Brain microvascular endothelial cell (primary cell): Measurements from ENCODE around the gene RAPH1.
A peak's percentile ranks its signal among the peaks of the same experiment; 100 is the strongest.
"Not testable (repeated sequence)": the region's sequence is repeated elsewhere in the genome, so short reads cannot be mapped to it uniquely, and the experiment has no call there.

Experiments used
- DNase-seq: peaks from one replicate; pipeline ENCODE4 v3.0.0-alpha.2; 2020
- H3K27ac ChIP-seq: fragments of 250-450 bp; sonication (Bioruptor Pico); 2 replicates; pipeline ENCODE4 v1.5.1; 2020; ENCODE audit warnings: mild to moderate bottlenecking, moderate library complexity
- H3K27me3 ChIP-seq: fragments of 250-450 bp; sonication (Bioruptor Pico); replicated peaks from 2 replicates; pipeline ENCODE4 v1.5.1; 2020; ENCODE audit warnings: mild to moderate bottlenecking
- H3K36me3 ChIP-seq: fragments of 250-450 bp; sonication (Bioruptor Pico); replicated peaks from 2 replicates; pipeline ENCODE4 v1.5.1; 2020; ENCODE audit warnings: mild to moderate bottlenecking
- H3K4me3 ChIP-seq: 2 replicates; pipeline ENCODE4 v1.5.1; 2011; ENCODE audit warnings: low read depth, mild to moderate bottlenecking, control low read depth, low read length, moderate library complexity
- in situ Hi-C: cut with HindIII; loops from 2 replicates; pipeline ENCODE4 v1.10.0; 2017; ENCODE audit warnings: low sequenced_read_pairs, low pct_ligation_motif_present
- TF ChIP-seq, protein P1 (sequence below): IDR thresholded peaks from 2 replicates; pipeline ENCODE4 v1.5.1; 2011; ENCODE audit warnings: low read depth, mild to moderate bottlenecking, moderate library complexity, low read length, control low read depth, inconsistent platforms; ENCODE audit errors: missing control alignments

RAPH1 gene

GRCh38 chr2:203399031-203399430, 136.1 kb downstream of the RAPH1 start:
- Histone ChIP-seq H3K27ac (no peak overlapping the region), H3K27me3 (no peaks in the 10 kb centered on the region), H3K36me3 (peaks cover 11% of the 10 kb centered on the region), H3K4me3 (no peak overlapping the region)
- DNase-seq, result no peak
- in situ Hi-C loops, result no loop called here
- TF ChIP-seq, protein P1, sequence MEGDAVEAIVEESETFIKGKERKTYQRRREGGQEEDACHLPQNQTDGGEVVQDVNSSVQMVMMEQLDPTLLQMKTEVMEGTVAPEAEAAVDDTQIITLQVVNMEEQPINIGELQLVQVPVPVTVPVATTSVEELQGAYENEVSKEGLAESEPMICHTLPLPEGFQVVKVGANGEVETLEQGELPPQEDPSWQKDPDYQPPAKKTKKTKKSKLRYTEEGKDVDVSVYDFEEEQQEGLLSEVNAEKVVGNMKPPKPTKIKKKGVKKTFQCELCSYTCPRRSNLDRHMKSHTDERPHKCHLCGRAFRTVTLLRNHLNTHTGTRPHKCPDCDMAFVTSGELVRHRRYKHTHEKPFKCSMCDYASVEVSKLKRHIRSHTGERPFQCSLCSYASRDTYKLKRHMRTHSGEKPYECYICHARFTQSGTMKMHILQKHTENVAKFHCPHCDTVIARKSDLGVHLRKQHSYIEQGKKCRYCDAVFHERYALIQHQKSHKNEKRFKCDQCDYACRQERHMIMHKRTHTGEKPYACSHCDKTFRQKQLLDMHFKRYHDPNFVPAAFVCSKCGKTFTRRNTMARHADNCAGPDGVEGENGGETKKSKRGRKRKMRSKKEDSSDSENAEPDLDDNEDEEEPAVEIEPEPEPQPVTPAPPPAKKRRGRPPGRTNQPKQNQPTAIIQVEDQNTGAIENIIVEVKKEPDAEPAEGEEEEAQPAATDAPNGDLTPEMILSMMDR, result no peak

DNA sequence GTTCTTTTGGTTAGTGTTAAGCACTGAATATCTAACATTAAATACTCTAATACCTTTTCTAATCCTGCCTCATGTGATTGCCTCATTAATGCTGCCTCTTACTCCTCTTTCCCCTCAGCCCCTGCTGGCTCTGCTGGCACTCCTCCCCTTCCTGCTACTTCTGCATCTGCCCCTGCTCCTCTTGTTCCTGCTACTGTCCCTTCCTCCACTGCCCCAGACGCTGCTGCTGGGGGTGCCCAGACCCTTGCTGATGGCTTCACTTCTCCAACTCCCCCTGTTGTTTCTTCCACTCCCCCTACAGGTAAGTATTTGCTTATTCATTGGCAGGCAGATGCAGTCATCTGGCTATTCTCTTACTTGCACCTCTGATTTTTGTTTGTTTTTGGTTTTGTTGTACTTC, 138.4 kb downstream of the RAPH1 start:
- in situ Hi-C loops, result no loop called here
- H3K36me3 ChIP-seq, result peaks cover 9% of the 10 kb centered on the region
- no peaks in the 10 kb centered on the region for H3K27me3 ChIP-seq
- TF ChIP-seq, protein P1, result peak; percentile 57
- H3K4me3 ChIP-seq, result no peak overlapping the region
- H3K27ac ChIP-seq, result no peak overlapping the region
- DNase-seq, result no peak

DNA sequence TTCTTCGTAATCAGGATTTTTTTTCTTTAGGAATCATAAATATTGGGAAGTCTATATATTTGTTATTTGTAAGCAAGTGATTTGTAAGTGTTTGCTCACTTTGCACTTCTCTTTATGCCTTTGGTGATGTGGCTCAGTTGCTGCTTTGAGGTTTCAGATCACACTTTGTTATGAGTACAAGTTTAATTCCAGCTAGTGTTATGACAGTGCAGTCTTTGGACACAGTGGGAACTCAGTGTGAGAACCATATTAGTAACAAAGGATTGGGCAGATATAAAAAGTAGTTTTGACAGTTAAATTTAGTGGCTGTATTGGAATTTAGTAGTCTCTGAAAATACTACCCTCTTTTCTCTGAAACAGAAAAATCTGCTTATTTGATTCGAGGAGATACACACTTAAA, 139.2 kb downstream of the RAPH1 start:
- no peak for DNase-seq
- H3K36me3 ChIP-seq, result peaks cover 9% of the 10 kb centered on the region
- TF ChIP-seq, protein P1, result no peak
- H3K27me3 ChIP-seq, result no peaks in the 10 kb centered on the region
- H3K27ac ChIP-seq, result no peak overlapping the region
- H3K4me3 ChIP-seq, result no peak overlapping the region
- in situ Hi-C loops, result no loop called here

DNA sequence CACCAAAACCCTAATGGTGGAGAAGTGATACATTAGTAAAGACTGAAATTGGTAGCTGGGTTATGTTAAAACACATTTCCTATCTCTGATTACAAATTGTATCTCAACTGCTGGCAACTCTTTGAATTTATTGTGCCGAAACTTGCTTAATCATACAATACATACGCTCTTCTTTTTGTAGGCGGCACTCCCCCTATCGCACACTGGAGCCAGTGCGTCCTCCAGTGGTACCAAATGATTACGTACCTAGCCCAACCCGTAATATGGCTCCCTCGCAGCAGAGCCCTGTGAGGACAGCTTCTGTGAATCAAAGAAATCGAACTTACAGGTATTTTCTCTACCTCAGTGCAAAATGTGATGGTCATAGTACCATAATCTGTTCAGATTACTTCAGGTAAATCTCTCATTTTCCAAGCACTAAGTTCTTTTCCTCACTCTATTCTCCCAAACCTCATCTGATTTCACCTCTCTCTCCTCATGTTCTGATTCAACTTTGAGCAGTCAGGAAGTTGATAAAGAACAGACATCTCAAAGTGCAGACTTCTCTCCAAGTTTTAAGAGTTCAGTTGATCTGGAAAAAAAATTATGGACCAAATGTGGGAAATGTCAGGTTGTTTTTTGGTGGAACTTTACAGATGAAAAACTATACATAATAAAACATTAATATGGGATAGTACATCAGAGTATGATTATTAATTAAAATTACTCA, 140.4 kb downstream of the RAPH1 start:
- peaks cover 9% of the 10 kb centered on the region for H3K36me3 ChIP-seq
- in situ Hi-C loops, result no loop called here
- H3K27me3 ChIP-seq, result no peaks in the 10 kb centered on the region
- no peak for DNase-seq
- no peak overlapping the region for H3K4me3 ChIP-seq
- TF ChIP-seq, protein P1, result peak; percentile 23
- no peak overlapping the region for H3K27ac ChIP-seq

DNA sequence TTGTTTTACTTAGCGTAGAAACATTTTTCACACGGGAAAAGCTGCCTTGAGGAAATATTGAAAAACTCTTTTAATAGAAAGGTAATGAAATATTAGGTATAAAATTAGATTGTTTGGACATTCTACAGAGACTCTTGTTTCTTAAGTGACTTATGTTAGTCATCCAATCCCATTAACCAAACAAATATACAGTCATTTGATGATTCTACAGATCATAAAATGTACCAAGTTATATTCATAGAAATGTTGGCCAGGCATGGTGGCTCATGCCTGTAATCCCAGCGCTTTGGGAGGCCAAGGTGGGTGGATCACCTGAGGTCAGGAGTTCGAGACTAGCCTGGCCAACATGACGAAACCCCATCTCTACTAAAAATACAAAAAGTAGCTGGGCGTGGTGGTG, 146.9 kb downstream of the RAPH1 start:
- H3K27ac ChIP-seq, in situ Hi-C loops, H3K27me3 ChIP-seq, H3K4me3 ChIP-seq, H3K36me3 ChIP-seq, DNase-seq: not testable (repeated sequence)

- no peak overlapping the region for H3K27ac ChIP-seq
- in situ Hi-C loops, result no loop called here
- H3K27me3 ChIP-seq, result no peaks in the 10 kb centered on the region
- DNase-seq, result no peak
- H3K36me3 ChIP-seq, result no peaks in the 10 kb centered on the region
- TF ChIP-seq, protein P1, result no peak
- H3K4me3 ChIP-seq, result no peak overlapping the region
Observed at GRCh38 chr2:203383038-203383437, 152.1 kb downstream of the RAPH1 start.
